ENCODE results near the gene SNX8. TPM values are rescaled to one million over a fixed set of nuclear protein-coding genes. Genes with fewer than 3 reads are reported as not detected.

The SNX8 gene
- polyA plus RNA-seq, 2 of the 4 experiments (the other 2 are of a cell fraction): 21.2 to 36.3 TPM

DNA sequence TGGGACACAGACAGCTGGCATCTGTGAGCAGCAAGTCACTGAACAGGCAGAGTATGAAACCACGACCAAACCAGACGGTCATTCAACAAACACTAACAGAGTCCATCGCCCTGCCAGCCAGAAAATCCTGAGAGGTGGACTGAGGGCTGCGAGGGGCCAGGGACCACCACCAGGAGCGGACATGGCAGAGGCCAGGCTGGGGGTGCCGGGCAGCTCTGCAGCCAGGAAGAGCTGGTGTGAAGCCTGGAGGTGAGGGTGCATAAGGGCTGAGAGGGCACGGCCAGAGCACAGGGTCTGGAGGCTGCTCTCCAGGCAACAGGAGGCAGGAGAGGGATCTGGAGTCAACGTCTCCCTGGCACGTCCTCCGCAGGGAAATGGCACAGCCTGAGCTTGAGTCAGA lies 97.0 kb downstream of the SNX8 start:
- TF ChIP-seq KDM5A (IDR thresholded peaks at IDR 0.05) (no peak), FOSB (CRISPR knock-in tag; IDR thresholded peaks at IDR 0.05) (no peak), CHD2 (IDR thresholded peaks at IDR 0.05; ENCODE audit: low read length, partially characterized antibody) (no peak), BHLHE40 (IDR thresholded peaks at IDR 0.05; ENCODE audit: low read depth, low read length) (no peak), HOXB13 (CRISPR knock-in tag; IDR thresholded peaks at IDR 0.05; ENCODE audit: low read depth) (no peak)
- TF ChIP-seq, protein P1, sequence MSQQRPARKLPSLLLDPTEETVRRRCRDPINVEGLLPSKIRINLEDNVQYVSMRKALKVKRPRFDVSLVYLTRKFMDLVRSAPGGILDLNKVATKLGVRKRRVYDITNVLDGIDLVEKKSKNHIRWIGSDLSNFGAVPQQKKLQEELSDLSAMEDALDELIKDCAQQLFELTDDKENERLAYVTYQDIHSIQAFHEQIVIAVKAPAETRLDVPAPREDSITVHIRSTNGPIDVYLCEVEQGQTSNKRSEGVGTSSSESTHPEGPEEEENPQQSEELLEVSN (IDR thresholded peaks at IDR 0.05; ENCODE audit: borderline replicate concordance, low read depth): no peak
- TF ChIP-seq, protein P2, sequence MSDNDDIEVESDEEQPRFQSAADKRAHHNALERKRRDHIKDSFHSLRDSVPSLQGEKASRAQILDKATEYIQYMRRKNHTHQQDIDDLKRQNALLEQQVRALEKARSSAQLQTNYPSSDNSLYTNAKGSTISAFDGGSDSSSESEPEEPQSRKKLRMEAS (IDR thresholded peaks at IDR 0.05): no peak
- TF ChIP-seq, protein P3, sequence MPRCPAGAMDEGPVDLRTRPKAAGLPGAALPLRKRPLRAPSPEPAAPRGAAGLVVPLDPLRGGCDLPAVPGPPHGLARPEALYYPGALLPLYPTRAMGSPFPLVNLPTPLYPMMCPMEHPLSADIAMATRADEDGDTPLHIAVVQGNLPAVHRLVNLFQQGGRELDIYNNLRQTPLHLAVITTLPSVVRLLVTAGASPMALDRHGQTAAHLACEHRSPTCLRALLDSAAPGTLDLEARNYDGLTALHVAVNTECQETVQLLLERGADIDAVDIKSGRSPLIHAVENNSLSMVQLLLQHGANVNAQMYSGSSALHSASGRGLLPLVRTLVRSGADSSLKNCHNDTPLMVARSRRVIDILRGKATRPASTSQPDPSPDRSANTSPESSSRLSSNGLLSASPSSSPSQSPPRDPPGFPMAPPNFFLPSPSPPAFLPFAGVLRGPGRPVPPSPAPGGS (IDR thresholded peaks at IDR 0.05): no peak
- ATAC-seq (no peak), DNase-seq (ENCODE audit: low read depth in 1 of 2, low spot score in 1 of 2) (no peak), FAIRE-seq (no peak)
- WGBS (ENCODE audit: missing lambda C conversion rate): 94% methylated on average over 10 of the region's 10 CpGs
- H3K9me3 ChIP-seq: no peaks in the 10 kb centered on the region
- CTCF ChIA-PET: no interaction called here
- no peak overlapping the region for H3K4me3 ChIP-seq
- POLR2A ChIA-PET: no interaction called here
- H3K4me1 ChIP-seq: no peaks in the 10 kb centered on the region
- H3K27ac ChIP-seq: no peak overlapping the region
- no peak overlapping the region for H3K4me2 ChIP-seq

DNA sequence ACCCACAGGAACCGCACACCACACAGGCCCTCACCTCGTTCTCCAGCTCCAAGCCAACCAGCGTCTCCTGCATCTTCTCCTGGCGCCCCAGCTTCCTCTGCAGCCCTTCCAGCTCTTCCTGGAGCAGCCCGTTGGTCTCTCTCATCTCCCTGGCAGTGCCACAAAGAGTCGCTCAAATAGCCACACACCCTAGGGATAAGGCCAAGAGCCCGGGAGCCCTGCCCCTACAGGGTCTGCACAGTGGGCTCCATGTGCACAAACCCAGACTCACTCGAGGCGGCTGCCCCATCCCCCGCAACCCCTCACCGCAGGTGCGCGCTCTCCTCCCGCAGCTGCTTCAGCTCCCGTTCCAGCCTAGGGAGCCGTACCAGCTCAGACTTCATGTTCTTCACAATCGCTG lies 98.4 kb downstream of the SNX8 start:
- no peak for TF ChIP-seq ZNF302 (CRISPR knock-in tag; IDR thresholded peaks at IDR 0.05)
- TF ChIP-seq, protein P4, sequence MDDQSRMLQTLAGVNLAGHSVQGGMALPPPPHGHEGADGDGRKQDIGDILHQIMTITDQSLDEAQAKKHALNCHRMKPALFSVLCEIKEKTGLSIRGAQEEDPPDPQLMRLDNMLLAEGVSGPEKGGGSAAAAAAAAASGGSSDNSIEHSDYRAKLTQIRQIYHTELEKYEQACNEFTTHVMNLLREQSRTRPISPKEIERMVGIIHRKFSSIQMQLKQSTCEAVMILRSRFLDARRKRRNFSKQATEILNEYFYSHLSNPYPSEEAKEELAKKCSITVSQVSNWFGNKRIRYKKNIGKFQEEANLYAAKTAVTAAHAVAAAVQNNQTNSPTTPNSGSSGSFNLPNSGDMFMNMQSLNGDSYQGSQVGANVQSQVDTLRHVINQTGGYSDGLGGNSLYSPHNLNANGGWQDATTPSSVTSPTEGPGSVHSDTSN (IDR thresholded peaks at IDR 0.05): no peak
- TF ChIP-seq RCOR1 (IDR thresholded peaks at IDR 0.05; ENCODE audit: low read depth, low read length): no peak
- TF ChIP-seq HEYL (CRISPR knock-in tag; IDR thresholded peaks at IDR 0.05): no peak
- no peak for TF ChIP-seq FOXS1 (CRISPR knock-in tag; IDR thresholded peaks at IDR 0.05)
- TF ChIP-seq SMC3 (IDR thresholded peaks at IDR 0.05): no peak
- TF ChIP-seq EHF (CRISPR knock-in tag; IDR thresholded peaks at IDR 0.05): no peak
- no peak for TF ChIP-seq FOSL2 (IDR thresholded peaks at IDR 0.05)
- no peak for TF ChIP-seq FOSL2 (CRISPR knock-in tag; IDR thresholded peaks at IDR 0.05)
- TF ChIP-seq ZFP36 (IDR thresholded peaks at IDR 0.05; ENCODE audit: borderline replicate concordance, partially characterized antibody): no peak
- TF ChIP-seq TP53 (CRISPR knock-in tag; IDR thresholded peaks at IDR 0.05): no peak
- Histone ChIP-seq H3K4me2 (no peak overlapping the region), H3K4me3 (no peak overlapping the region), H3K27ac (no peak overlapping the region), H3K9me3 (no peaks in the 10 kb centered on the region), H3K4me1 (no peaks in the 10 kb centered on the region)
- DNase-seq (ENCODE audit: low read depth in 1 of 2, low spot score in 1 of 2) (no peak), FAIRE-seq (no peak), ATAC-seq (no peak)
- CTCF ChIA-PET: interaction anchor here (0.6 to 0.7 kb wide), 2 partner anchors 147 to 172 kb away, joined by 3 read pairs; no protein-coding TSS in a partner anchor
- POLR2A ChIA-PET: no interaction called here
- 98% methylated on average over 17 of the region's 17 CpGs for WGBS (ENCODE audit: missing lambda C conversion rate)

DNA sequence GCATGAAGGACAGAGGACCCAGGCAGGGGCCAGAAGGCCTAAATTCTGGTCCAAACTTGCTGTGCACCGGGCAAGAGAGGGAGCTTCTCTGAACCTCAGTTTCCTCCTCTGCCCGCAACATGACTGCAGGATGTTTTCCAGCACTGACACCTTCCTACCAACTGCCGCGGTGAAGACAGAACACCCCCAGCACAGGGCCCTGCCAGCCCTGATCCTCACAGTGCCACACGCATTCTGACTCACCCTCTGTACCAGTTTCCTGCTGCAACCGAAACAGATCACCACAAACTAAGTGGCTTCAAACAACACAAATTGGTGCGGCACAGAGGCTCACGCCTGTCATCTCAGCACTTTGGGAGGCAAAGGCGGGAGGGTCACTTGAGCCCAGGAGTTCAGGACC lies 99.6 kb downstream of the SNX8 start:
- no peak overlapping the region for H3K27ac ChIP-seq

More for the DNA sequence above, 99.6 kb downstream of the SNX8 start:
- no peak overlapping the region for H3K4me2 ChIP-seq
- ChIA-PET POLR2A (no interaction called here), CTCF (no interaction called here)
- ATAC-seq (no peak), FAIRE-seq (no peak), DNase-seq (ENCODE audit: low read depth in 1 of 2, low spot score in 1 of 2) (no peak)
- H3K9me3 ChIP-seq: no peaks in the 10 kb centered on the region
- no peak overlapping the region for H3K4me3 ChIP-seq
- TF ChIP-seq ESRRA (IDR thresholded peaks at IDR 0.05; ENCODE audit: borderline replicate concordance, low read length): no peak
- TF ChIP-seq ZFP36 (IDR thresholded peaks at IDR 0.05; ENCODE audit: borderline replicate concordance, partially characterized antibody): no peak
- TF ChIP-seq RAD21 (conservative IDR thresholded peaks at IDR 0.05 in 1 of 2, IDR thresholded peaks at IDR 0.05 in 1 of 2): no peak
- TF ChIP-seq CBX2 (IDR thresholded peaks at IDR 0.05; ENCODE audit: borderline replicate concordance, low read depth): no peak
- TF ChIP-seq FOXS1 (CRISPR knock-in tag; IDR thresholded peaks at IDR 0.05): no peak
- TF ChIP-seq MYC (IDR thresholded peaks at IDR 0.05; ENCODE audit: borderline replicate concordance, low read length): no peak
- no peak for TF ChIP-seq KDM1A (IDR thresholded peaks at IDR 0.05; ENCODE audit: low read depth)
- TF ChIP-seq FOSB (CRISPR knock-in tag; IDR thresholded peaks at IDR 0.05): no peak
- TF ChIP-seq KDM5A (IDR thresholded peaks at IDR 0.05): no peak
- TF ChIP-seq EP300 (IDR thresholded peaks at IDR 0.05): no peak
- TF ChIP-seq TP53 (CRISPR knock-in tag; IDR thresholded peaks at IDR 0.05): no peak
- TF ChIP-seq, protein P5, sequence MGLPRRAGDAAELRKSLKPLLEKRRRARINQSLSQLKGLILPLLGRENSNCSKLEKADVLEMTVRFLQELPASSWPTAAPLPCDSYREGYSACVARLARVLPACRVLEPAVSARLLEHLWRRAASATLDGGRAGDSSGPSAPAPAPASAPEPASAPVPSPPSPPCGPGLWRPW (IDR thresholded peaks at IDR 0.05): no peak
- TF ChIP-seq, protein P1 (IDR thresholded peaks at IDR 0.05; ENCODE audit: borderline replicate concordance, low read depth): no peak
- no peaks in the 10 kb centered on the region for H3K4me1 ChIP-seq
- WGBS (ENCODE audit: missing lambda C conversion rate): 98% methylated on average over 9 of the region's 9 CpGs

All from A549 (cell line).